Heart left ventricle (tissue), 13 donors: ENCODE measurements around the gene FBXO21.

ENCODE experiments used
- CTCF ChIP-seq, 12 donors: fragments of 200-600 bp; sonication (generic) in 4 of 12; IDR thresholded peaks; one replicate each; pipeline versions ENCODE4 v1.5.0 to v1.8.0; 2018 to 2022; ENCODE audit warnings: antibody characterized with exemption in 12 of 12, mild to moderate bottlenecking in 5 of 12
- POLR2A ChIP-seq, 2 donors: fragments of 450-650 bp; IDR thresholded peaks; one replicate each; pipeline ENCODE4 v1.6.1; 2017; ENCODE audit warnings: antibody characterized with exemption in 2 of 2, mild to moderate bottlenecking in 2 of 2, moderate library complexity in 2 of 2
- donor health status: ischemic (EF 13 %, LVEDD 7.1; RV severe dilation, severe dysfunction).
- donor health status: DM: no; HTN: yes; CAD: no.
- donor health status: DM: no; HTN: no; CAD: no.
- donor health status: ischemic (EF 25% LVEDD 6.9; RV normal size, moderate dysfunction).
- donor health status: ischemic (EF 25% LVEDD 5.7; RV mildly dilated, moderate dysfunction).
- donor health status: ischemic (EF 35%, LVEDD 5.7; RV mildly dilated, moderate dysfunction).
- donor health status: nonischemic (EF 11% LVEDD 7.7; RV severe dilation, severe dysfunction).
- donor health status: DM: yes; HTN: yes; CAD: no.
- donor health status: PGD.
- donor health status: ischemic (EF 29% LVEDD 5.4; RV normal size, mild dysfunction).
- donor health status: nonischemic (EF 23%, LVEDD 6.1; RV moderate dilation, normal function).

DNA sequence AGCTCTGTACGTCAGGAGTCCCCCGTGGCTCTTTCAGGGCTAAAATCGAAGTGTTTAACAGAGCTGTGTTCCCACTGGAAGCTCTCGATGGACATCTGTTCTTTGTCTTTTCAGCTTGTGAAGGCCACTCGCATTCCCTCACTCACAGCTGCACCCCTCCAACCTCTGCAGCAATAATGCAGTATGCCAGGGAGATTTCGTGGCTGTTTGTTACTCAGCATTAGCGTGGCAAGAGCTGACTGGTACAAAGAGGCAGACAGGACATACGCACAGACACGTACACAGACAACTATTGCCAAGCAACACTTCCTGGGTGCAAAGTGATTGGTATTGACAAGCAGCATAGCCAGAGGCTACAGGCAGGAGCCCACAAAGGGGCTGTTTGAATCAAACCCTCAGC, 11.8 kb upstream of the FBXO21 start:
- TF ChIP-seq POLR2A (IDR thresholded peaks at IDR 0.05): no peak
- no peak for TF ChIP-seq CTCF (IDR thresholded peaks at IDR 0.05)
